NCI-H1105 (cell line): ENCODE data around the gene CYP11A1.

Source experiments
- DNase-seq: peaks from one replicate; lab custom pipeline; 2025; lab: John Stamatoyannopoulos, UW

Gene CYP11A1

DNA sequence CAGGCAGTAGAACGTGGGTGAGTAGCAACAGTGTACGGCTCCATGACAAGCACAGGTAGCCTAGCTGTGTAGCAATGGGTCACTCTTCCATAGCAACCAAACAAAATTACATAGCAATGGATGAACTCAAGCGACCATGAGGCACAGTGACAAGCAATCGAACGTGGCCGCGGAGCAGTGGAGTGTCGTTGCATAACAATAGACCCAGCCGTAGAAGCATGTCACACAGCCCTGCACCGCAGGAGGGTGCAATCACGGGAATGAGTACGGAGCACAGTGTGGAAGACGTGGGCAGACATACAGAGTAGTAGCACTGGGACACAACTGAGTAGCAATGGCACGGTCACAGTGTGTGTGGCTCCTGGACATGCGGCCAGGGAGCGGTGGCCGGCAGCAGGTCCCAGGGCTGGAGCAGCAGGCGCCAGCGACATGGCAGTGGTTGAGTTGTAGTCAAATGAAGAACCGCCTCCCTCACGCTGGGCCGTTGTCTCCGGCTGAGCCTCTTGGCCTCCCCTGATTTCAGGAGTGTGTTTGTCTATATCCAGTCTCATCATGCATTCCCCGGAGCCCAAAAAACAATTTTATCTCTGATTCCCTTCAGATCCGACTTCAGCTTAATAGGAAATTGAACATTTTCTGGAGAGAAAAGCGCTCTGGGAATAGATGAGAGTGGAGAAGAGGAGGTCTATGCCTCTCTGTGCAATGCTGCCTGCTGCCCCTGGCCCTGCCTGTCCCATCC lies 67.2 kb downstream of the CYP11A1 start:
- no peak for DNase-seq

DNA sequence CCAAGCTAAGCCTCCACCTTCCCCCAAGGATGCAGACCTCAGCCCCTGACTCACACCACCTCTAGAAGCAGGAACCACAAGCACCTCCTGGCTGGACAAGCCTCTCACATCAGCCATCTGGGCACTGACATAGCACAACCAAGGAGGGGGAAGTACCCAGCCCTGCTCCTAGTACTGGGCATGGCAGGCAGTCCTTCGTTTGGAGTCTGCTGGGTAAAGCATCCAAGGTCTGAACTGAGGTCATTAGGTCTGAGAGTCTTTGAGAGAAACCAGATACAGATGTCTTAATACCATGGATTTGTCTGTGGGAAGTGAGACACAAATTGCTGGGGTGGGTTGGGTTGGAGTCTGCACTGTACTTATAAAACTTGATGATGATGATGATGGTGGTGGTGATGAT lies 69.6 kb downstream of the CYP11A1 start:
- no peak for DNase-seq

DNA sequence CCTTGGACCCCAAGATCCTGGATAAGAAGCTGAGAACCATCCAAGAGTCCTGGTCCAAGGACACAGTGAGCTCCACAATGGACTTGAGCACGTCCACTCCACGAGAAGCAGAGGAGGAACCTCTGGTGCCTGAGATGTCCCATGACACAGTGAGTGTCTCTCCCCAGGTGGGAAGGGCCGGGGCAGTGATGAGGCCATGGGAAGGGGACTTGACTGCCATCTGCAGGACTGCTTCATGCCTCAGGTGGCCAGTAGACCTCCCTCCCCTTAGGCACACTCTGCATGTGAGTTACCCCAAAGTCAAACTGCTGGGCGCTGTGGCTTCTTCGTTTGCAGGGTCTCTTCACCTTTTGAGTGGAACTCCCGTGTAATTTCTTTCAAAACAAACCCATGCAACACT lies 71.6 kb downstream of the CYP11A1 start:
- DNase-seq = no peak

DNA sequence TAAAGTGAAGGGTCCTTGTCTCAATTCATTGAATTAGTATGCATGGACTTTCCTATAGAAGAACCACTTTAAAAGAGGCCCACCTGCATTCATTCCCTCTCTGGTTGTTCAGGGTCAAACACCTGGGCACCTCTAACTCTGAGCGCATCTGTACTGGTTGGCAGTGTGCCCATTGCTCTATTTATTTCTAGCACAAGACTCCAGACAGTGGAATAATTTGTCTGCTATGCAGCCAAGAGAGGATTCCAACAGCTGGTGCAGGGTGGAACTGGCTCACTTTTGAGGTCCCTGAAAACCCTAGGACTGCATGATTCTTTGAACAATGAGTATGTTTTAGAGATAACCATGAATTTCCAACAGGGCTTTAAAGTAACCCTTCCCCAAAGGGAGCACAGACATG lies 73.4 kb downstream of the CYP11A1 start:
- peak; percentile 50 for DNase-seq

DNA sequence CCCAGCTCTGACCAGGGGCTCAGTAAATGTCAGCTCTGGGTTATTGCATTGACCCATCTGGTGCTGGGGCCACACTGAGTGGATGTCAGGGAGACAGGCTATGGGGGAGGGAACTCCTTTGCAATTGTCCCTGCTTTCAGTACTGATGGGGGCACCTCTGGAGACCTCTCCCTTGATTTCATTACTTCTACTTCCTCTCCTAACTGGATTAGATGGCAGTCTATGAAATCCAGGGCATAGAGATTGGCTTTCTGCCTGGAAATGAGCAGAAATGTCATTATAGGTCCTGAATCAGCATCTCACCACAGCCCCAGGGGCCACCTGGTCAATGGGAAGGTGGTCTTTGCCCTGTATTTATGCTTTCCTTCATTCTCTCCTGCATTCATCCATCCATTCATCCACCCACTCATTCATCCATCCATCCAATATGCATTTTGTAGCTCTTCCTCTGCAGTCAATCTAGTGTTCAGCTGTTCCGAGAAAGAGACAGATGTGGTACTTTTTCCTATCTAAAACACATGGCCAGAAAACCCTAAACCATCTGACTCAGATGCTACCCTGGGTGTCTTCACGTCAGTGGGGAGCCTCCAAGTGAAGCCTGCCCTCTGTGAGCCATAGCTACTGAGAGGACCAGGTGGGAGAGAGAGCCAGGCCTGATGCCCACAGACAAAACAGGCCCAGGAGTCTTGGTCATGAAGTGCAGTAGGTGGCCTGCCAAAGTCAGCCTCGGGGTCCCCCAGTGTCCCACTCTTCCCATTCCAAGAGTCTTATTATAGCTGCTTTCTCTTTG lies 74.2 kb downstream of the CYP11A1 start:
- no peak for DNase-seq

DNA sequence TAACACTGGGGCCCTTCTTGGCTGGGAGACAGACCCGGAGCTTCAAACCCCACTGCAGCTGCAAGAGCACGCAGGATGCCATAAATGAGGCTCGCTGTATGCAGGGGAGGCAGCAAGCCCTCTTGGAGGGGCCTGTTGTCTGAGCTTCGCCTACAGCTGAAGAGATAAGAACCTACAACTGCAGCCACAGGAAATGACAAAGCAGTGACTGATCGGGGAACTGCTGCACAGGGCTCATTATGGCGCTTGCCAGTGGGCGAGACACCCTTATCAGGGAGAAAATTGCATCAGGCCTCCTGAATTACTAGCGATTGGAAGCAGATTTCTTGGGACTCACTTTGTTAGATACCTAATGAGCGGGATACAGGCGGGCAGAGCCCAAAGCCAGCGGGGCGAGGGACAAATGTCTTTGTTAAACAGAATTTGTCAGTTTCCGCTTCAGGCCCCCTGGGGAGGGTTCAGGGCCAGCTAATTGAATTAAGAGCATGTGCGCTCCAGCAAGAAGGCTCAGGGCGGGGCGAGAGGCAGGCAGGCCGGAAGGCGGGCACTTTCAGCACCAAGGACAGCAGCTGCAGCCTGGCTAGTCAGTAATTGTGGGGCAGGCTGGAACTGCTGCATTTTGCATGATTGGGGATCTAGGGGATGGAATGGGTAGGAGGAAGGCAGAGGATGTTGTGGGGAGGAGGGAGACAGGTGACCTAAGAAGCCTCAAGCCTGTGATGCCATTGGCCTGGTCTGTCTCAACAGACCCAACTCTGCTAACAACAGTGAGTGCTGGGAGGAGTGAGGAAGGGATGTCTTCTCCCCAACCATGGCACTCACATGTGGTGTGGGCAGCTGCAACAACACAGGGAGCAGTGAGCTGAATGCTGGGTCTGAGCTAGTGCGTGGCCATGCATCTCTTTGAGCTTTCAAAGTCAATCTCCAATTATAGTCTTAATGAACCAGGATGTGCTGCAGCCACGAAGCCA lies 76.1 kb downstream of the CYP11A1 start:
- no peak for DNase-seq

DNA sequence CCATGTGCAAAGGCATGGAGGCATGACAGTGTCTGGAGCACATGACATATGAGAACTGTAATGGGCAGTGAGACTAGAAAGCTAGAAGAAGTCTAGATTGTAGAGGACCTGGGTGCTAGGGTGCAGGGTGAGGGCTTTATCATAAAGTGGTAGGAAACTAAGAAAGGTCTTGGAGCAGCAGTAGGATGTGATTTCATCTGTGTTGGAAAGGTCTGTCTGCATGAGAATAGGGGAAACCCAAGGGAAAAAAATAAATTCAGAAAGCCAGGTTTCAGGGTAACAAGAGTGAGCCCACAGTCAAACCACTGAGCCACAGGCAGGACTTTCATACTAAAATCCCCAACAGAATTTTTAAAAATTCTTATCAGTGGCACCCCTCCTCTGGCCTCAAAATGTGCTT lies 76.8 kb downstream of the CYP11A1 start:
- DNase-seq = no peak

DNA sequence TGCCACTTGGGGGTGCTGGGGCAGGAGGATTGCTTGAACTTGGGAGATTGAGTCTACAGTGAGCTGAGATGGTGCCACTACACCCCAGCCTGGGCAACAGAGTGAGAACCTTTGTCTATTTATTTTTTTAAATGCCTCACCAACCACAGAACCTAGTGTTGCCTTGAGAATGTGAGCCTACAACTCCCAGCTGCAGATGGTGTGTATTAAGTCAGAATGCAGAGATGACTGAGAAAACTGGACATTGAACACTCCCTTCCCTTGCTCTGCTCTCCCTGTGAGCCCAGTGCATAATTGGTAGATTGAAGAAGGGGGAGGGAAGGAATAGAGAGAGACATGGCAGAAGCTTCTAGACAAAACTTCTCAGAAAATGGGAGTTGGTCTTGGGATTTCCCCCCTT lies 77.8 kb downstream of the CYP11A1 start:
- no peak for DNase-seq
